Measurements from ENCODE around the gene IRGQ.
"Not testable (repeated sequence)": the region's sequence is repeated elsewhere in the genome, so short reads cannot be mapped to it uniquely, and the experiment has no call there.

The IRGQ gene

GRCh38 chr19:43595999-43596841 is at the start of gene IRGQ, which contains the start of gene ZNF576:
Gene IRGQ (minus strand): TSS chr19:43596134. CDS start chr19:43595338, 796 bp downstream.
Gene ZNF576 (plus strand): TSS chr19:43596595. CDS start chr19:43597109, 514 bp downstream.
- peak; percentile 100 for DNase-seq

- no peak for DNase-seq
Measured at GRCh38 chr19:43644181-43644580, 48.2 kb upstream of the IRGQ start.

GRCh38 chr19:43643326-43643725 is 47.4 kb upstream of the IRGQ start:
- no peak for DNase-seq

- no peak for DNase-seq
Measured at GRCh38 chr19:43642531-43642930, 46.6 kb upstream of the IRGQ start.

GRCh38 chr19:43641333-43641732 is 45.4 kb upstream of the IRGQ start:
- DNase-seq, result no peak

GRCh38 chr19:43640424-43640757 is 44.5 kb upstream of the IRGQ start:
- no peak for DNase-seq

GRCh38 chr19:43639519-43640423 is 43.8 kb upstream of the IRGQ start, which contains the start of gene CADM4:
Gene CADM4 (minus strand): TSS chr19:43639850. CDS start chr19:43639790, 60 bp downstream.
- DNase-seq, result no peak

- no peak for DNase-seq
Measured at GRCh38 chr19:43638995-43639518, 43.1 kb upstream of the IRGQ start.

GRCh38 chr19:43638214-43638994 is 42.5 kb upstream of the IRGQ start:
- peak; percentile 46 for DNase-seq

GRCh38 chr19:43636121-43636683 is 40.3 kb upstream of the IRGQ start:
- no peak for DNase-seq

GRCh38 chr19:43635561-43635940 is 39.6 kb upstream of the IRGQ start:
- DNase-seq, result not testable (repeated sequence)

GRCh38 chr19:43634872-43635560 is 39.1 kb upstream of the IRGQ start:
- DNase-seq, result no peak

GRCh38 chr19:43634506-43634871 is 38.6 kb upstream of the IRGQ start:
- no peak for DNase-seq

- DNase-seq, result no peak
Measured at GRCh38 chr19:43634068-43634467, 38.1 kb upstream of the IRGQ start.

- DNase-seq, result no peak
Measured at GRCh38 chr19:43633520-43633919, 37.6 kb upstream of the IRGQ start.

- DNase-seq, result no peak
Measured at GRCh38 chr19:43631491-43631890, 35.6 kb upstream of the IRGQ start.

GRCh38 chr19:43628646-43629326 is 32.9 kb upstream of the IRGQ start:
- no peak for DNase-seq

GRCh38 chr19:43626838-43627237 is 30.9 kb upstream of the IRGQ start:
- DNase-seq, result no peak

GRCh38 chr19:43625918-43626579 is 30.1 kb upstream of the IRGQ start:
- DNase-seq, result peak; percentile 55

- peak; percentile 57 for DNase-seq
Measured at GRCh38 chr19:43624933-43625332, 29.0 kb upstream of the IRGQ start.

Measured in MV-4-11 (cell line).